Cerebellar cortex (tissue), 1 donor: Measurements from ENCODE around the gene TXN2.

Experiments used
- DNase-seq: peaks from one replicate; pipeline ENCODE4 v3.0.0-alpha.2; 2015; ENCODE audit warnings: low spot score

TXN2 gene

GRCh38 chr22:36486619-36487384 is 5.4 kb upstream of the TXN2 start:
- DNase-seq = peak; percentile 42

- DNase-seq = no peak
Measured at GRCh38 chr22:36480941-36481392, 473 bp downstream of the TXN2 start.

DNA sequence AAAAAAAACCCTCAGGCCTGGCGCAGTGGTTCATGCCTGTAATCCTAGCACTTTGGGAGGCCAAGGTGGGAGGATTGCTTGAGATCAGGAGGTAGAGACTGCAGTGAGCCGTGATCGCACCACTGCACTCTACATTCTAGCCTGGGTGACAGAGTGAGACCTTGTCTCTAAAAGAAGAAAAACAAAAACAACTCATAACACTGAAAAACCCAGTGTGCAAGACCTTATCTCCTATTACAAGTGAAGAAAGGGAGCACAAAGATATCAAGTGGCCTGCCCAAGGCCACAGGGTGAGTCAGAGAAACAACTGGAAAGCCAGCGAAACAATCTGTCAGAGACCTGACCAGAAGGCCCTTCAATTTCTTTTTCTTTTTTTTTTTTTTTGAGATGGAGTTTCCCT is 2.5 kb downstream of the TXN2 start:
- no peak for DNase-seq

GRCh38 chr22:36475341-36475740 is 6.1 kb downstream of the TXN2 start:
- no peak for DNase-seq

GRCh38 chr22:36472689-36473088 is 8.8 kb downstream of the TXN2 start:
- no peak for DNase-seq

DNA sequence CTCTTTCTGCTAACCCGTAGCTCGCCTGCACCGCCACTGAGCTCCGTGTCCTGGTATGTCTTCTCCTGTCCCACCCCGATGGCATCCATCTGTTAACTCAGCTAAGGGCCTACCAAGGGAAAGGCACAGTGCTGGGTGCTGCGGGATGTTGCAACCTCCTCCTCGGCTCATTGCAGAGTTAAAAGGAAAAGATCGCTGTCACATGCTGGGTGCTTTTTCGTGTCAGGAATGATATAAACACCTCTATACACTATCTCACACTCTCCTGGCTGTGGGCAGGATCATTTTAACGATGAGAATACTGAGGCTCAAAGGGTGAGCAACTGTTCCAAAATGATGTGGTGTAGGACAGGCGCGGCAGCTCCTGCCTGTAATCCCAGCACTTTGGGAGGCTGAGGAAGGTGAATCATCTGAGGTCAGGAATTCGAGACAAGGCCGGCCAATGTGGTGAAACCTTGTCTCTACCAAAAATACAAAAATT is 10.1 kb downstream of the TXN2 start:
- DNase-seq = no peak

GRCh38 chr22:36470994-36471331 is 10.5 kb downstream of the TXN2 start:
- no peak for DNase-seq

DNA sequence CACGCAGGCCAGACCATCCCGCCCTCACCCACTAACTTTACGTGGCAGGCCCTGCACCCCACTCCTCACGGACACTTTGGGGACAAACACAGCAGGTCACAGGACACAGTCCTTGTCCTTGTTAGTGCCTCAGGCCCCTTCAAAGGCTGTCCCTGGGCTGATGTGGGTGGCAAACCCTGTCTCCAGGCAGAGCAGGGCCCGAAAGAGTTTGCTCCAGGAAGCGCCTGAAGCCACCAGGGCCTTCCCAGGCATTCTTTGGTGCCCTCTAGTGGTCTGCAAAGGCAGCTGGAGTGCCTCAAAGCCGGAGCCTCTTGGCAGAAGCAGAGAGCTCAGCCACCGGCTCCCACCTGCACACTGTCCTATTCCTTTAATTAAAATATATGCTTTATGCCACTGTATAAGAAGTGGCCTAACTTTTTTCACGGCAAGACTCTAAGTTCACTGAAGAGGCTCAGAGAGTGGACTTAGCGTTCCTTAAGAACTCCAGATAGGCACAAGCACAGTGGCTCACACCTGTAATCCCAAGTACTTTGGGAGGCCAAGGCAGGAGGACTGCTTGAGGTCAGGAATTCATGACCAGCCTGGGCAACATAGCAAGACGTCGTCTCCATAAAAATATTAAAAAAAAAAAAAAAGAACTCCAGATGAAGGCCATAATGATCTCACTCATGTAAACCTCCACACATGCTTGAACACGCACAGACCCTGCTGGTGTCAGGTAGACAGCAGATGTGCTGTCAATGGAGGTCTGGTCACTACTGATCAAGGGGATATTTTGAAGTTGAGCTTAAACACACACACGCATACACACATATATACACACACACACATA is 11.1 kb downstream of the TXN2 start:
- DNase-seq = peak; percentile 91

DNA sequence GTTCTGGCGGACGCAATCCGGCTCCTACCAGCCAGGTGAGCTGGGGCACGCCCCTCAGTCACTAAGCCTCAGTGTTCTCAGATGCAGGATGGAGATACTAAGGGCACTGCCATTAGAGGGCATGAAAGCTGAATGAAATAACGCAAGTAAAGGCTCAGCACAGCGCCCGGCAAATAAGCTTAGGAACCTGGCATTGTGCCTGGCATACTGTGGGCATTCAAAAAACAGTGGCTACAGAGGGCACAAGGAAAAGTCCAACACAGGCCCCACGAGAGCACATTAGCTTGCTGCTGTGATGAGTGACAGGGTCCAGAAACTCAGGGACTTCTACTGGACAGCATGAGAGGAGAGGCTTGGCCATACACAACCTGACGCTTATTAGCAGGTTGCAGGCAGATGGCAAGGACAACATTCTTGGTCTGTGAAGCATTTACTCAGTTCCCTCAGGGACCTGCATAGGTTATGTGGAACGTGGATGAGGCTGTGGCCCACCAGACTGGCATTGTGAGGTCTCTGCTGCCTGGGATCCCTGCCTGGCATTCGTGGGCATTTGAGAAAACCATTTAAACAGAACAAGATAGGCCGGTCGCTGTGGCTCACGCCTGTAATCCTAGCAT is 12.2 kb downstream of the TXN2 start:
- DNase-seq = no peak

- no peak for DNase-seq
Measured at GRCh38 chr22:36467946-36468345, 13.5 kb downstream of the TXN2 start.

GRCh38 chr22:36467042-36467810 is 14.2 kb downstream of the TXN2 start:
- DNase-seq = no peak

DNA sequence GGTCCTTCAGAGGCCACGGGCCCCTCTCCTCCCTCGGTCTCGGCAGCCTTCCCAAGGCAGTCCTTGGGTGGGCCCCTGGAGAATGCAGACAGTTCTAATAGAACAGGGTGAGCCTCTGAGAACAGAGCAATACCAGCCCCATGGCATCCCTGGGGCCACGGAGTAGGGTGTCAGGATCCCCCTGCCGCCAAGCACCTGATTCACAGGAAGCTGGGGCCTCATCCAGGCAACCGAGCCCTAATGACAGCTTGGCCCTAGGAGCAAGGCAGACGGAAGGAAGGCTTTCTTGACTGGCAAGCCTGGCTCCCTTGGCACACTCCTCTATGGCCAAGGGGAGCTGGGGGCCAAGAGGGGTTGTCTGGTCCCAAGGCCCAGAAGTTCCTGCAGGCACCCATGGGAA is 15.2 kb downstream of the TXN2 start:
- DNase-seq = no peak

- peak; percentile 53 for DNase-seq
Measured at GRCh38 chr22:36465232-36466021, 16.0 kb downstream of the TXN2 start.

- DNase-seq = no peak
Measured at GRCh38 chr22:36464715-36465231, 16.7 kb downstream of the TXN2 start.

- DNase-seq = no peak
Measured at GRCh38 chr22:36463783-36464184, 17.7 kb downstream of the TXN2 start.

GRCh38 chr22:36461665-36462649 is 19.5 kb downstream of the TXN2 start:
- no peak for DNase-seq

- DNase-seq = no peak
Measured at GRCh38 chr22:36460202-36460601, 21.2 kb downstream of the TXN2 start.

- DNase-seq = no peak
Measured at GRCh38 chr22:36457688-36458450, 23.6 kb downstream of the TXN2 start.

DNA sequence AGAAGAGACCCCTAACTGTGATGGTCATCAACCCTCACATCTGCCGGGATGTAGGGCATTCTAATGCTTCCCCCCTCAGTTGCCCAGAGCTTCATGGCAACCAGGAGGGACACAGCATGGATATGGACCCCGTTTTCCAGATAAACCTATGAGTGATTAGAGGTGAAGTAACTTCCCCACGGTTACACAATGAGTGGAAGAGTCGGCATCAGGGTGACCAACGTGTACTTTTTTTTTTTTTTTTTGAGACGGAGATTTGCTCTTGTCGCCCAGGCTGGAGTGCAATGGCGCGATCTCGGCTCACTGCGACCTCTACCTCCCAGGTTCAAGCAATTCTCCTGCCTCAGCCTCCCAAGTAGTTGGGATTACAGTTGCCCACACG is 25.0 kb downstream of the TXN2 start:
- DNase-seq = no peak
